KG1 (cell line): ENCODE data around the gene UNC119B.

Experiments used
- DNase-seq: peaks from one replicate; lab custom pipeline; 2025; lab: John Stamatoyannopoulos, UW

Gene UNC119B

GRCh38 chr12:120688527-120689071 is 21.7 kb upstream of the UNC119B start:
- DNase-seq: no peak

GRCh38 chr12:120689397-120690082 is 20.7 kb upstream of the UNC119B start:
- DNase-seq: no peak

GRCh38 chr12:120690083-120690450 is 20.2 kb upstream of the UNC119B start:
- no peak for DNase-seq

- DNase-seq: no peak
These were observed 19.3 kb upstream of the UNC119B start for GRCh38 chr12:120690978-120691377.

GRCh38 chr12:120692524-120693033 is 17.7 kb upstream of the UNC119B start:
- DNase-seq: no peak

- no peak for DNase-seq
These were observed 16.4 kb upstream of the UNC119B start for GRCh38 chr12:120693848-120694247.

GRCh38 chr12:120696626-120697025 is 13.6 kb upstream of the UNC119B start:
- DNase-seq: no peak

GRCh38 chr12:120697344-120697743 is 12.9 kb upstream of the UNC119B start:
- DNase-seq: no peak

- DNase-seq: no peak
These were observed 11.6 kb upstream of the UNC119B start for GRCh38 chr12:120698665-120699064.

- no peak for DNase-seq
These were observed 10.7 kb upstream of the UNC119B start for GRCh38 chr12:120699553-120699952.

GRCh38 chr12:120700886-120701285 is 9.4 kb upstream of the UNC119B start:
- no peak for DNase-seq

- no peak for DNase-seq
These were observed 7.6 kb upstream of the UNC119B start for GRCh38 chr12:120702637-120703036.

- DNase-seq: no peak
These were observed 6.8 kb upstream of the UNC119B start for GRCh38 chr12:120703311-120703942.

GRCh38 chr12:120705618-120706017 is 4.6 kb upstream of the UNC119B start:
- no peak for DNase-seq

GRCh38 chr12:120706029-120706428 is 4.2 kb upstream of the UNC119B start:
- no peak for DNase-seq

GRCh38 chr12:120708651-120709050 is 1.6 kb upstream of the UNC119B start:
- DNase-seq: no peak

GRCh38 chr12:120710805-120711296 is 593 bp downstream of the UNC119B start:
- DNase-seq: no peak

GRCh38 chr12:120711411-120711810 is 1.2 kb downstream of the UNC119B start:
- no peak for DNase-seq

GRCh38 chr12:120712610-120713009 is 2.4 kb downstream of the UNC119B start:
- DNase-seq: no peak

GRCh38 chr12:120713861-120714482 is 3.7 kb downstream of the UNC119B start:
- DNase-seq: peak; percentile 40

- DNase-seq: no peak
These were observed 7.8 kb downstream of the UNC119B start for GRCh38 chr12:120718055-120718454.

- no peak for DNase-seq
These were observed 8.8 kb downstream of the UNC119B start for GRCh38 chr12:120719072-120719471.
